HG02763 (cell line): ENCODE measurements around the gene PHPT1.
"Not testable (repeated sequence)": the region's sequence is repeated elsewhere in the genome, so short reads cannot be mapped to it uniquely, and the experiment has no call there.

Experiments
- ATAC-seq: cut with Tn5 transposase; IDR thresholded peaks from one replicate; pipeline ENCODE4 v1.9.1; 2021; ENCODE audit warnings: mild to moderate bottlenecking, moderate library complexity; ENCODE audit not compliant: unreplicated experiment

Gene PHPT1

DNA sequence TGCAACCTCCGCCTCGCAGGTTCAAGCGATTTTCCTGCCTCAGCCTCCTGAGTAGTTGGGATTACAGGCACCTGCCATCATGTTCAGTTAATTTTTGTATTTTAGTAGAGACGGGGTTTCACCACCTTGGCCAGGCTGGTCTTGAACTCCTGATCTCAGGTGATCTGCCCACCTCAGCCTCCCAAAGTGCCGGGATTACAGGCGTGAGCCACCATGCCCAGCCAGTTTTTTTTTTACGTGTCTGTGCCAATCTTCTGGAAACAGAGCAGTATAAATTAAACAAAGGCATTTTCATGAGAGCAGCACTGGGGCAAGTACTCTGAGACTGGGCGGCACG lies 33.7 kb downstream of the PHPT1 start:
- not testable (repeated sequence) for ATAC-seq

DNA sequence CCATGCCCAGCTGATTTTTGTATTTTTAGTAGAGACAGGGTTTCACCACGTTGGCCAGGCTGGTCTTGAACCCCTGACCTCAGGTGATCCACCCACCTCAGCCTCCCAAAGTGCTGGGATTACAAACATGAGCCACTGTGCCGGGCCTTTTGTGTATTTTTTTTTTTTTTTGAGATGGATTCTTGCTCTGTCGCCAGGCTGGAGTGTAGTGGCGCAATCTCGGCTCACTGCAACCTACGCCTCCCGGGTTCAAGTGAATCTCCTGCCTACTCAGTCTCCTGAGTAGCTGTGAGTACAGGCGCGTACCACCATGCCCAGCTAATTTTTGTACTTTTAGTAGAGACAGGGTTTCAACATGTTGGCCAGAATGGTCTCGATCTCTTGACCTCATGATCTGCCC lies 34.5 kb downstream of the PHPT1 start:
- not testable (repeated sequence) for ATAC-seq

DNA sequence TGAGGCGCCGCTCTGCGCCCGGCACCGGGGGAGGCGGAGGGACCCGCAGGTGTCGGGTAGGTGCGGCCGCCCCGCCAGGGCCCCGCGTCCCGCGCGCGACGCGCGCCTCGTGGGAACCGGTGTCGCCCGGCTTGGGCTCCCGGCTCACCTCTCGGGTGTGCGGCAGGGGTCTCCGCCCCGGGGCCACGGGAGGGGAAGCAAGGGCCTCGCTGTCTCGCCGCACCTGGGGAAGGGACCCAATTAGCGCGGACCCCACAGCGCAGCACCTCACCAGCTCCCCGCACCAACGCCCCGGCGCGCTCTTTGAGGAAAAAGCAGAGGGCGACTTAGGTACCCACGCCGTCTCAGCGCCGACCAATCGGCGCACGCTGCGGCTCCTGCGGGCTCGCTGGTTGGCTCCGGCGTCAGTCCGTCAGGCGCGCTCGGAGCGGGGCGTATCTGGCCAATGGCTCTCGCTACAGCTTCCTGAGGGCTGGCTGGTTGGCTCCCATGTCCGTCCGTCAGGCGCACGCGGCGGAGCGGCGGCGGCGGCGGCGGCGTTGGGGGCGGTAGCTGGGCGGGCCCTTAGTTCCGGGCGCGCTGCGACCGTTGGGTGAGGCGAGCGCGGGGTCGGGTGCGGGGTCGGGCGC lies 36.9 kb downstream of the PHPT1 start, which contains the start of gene TRAF2:
Gene TRAF2, plus strand, starts transcription at position 567 of the 629 bp plus-strand sequence. CDS start 12,225 bp downstream, outside the sequence.
- ATAC-seq, result peak; percentile 84

DNA sequence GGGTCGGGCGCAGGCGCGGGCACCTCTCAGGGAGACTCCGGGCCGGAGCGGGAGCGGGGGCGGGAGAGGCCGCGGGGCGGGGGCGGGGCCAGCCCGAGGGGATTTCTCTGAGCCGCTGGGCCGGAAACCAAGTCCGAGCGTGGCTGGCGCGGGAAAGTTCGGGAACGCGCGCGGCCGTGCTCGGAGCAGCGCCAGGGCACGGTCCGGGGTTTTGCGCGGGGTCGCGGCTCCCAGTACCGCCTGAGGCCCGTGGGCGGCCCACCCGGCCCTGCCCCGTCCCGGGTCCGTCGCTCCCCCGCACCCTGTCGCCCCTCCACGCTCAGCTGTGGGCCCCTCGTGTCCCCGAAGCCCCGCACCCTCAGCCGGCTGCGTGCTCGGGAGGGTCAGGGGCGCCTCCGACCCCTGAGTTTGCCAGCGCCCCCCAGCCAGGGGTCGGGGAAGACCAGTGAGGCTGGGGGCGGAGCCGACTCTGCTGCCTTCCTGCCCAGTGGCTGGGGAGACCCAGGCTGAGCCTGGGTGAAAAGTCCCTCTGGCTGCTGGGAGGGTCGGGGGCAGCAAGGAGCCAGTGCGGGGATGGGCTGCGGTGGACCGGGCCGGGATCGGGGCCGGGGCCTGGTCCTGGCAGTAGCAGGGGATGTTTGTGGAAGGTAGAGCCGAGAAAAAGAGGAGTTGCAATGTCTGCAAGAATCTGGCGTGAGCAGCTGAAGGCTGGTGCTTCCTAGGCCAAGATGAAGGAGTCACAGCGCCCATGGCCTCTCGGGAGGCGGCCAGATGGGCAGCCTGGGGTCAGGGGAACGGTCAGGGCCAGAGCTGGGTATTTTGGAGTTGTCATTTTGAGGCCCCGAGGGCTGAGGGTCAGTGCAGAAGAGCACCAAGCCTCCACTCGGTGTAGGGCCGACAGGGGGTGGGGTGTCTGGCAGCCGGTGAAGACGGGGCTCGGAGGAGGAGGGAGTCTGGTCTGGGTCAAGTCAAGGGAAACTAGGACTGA lies 37.7 kb downstream of the PHPT1 start:
- ATAC-seq, result peak; percentile 20

DNA sequence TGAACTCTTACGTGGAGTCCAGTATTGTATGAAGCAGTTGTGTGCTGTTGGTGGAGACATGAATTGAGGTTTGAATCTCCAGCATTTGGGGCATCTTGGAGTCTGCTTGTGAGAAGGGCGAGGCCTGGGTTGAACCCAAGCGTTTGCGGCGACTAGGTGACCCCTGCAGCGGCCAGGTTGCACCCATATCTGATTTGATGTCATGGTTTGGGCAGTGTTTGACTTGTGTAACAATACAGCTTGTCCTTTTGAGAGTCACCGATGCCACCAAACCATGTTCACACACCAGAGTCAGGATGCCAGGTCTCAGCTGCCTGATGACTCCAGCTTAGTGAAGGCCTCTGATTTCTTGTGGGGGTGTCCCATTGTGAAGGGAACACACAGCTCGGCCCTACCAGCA lies 39.2 kb downstream of the PHPT1 start:
- no peak for ATAC-seq

DNA sequence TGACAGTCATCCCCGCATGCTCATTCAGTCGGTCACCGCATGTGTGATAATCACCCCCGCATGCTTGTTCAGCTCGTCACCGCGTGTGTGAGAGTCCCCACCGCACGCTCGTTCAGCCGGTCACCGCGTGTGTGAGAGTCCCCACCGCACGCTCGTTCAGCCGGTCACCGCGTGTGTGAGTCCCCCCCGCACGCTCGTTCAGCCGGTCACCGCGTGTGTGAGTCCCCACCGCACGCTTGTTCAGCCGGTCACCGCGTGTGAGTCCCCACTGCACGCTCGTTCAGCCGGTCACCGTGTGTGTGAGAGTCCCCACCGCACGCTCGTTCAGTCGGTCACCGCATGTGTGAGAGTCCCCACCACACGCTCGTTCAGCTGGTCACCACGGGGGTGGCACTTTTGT lies 40.6 kb downstream of the PHPT1 start:
- ATAC-seq, result no peak

DNA sequence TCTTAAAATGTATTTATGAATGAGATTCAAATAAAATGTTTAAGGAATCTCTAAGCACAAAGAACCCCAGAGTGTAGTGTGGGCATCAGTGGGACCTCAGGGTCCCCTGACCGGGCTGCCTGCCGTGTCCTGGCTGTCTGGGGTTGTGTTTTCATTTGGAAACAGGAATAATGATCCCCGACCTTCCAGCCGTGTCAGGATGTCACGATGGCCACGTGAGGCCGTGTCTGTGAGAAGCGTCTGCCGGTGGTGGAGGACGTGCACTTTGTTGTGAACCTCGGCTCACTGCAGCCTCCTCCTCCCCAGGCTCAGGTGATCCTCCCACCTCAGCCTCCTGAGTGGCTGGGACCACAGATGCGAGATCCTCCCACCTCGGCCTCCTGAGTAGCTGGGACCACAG lies 41.5 kb downstream of the PHPT1 start:
- no peak for ATAC-seq

DNA sequence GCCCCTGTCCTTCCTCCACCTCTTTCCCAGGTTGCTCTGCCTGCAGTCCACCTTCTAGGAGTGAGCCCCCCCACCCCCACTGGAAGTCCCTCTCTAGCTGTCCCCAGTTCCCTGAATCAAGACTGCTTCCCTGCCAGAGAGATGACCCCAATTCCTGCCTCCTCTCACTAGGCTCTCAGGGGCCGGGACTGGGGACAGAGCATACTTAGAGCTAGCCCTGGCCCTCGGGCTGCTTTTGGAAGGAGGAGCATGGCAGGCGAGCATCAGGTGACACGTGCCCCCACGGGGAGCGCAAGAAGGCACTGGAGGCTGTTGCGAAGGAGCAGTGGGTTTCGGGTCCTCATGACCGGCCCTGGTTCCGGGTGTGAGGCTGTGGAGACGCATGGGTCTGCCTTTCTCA lies 46.8 kb downstream of the PHPT1 start:
- ATAC-seq, result no peak

DNA sequence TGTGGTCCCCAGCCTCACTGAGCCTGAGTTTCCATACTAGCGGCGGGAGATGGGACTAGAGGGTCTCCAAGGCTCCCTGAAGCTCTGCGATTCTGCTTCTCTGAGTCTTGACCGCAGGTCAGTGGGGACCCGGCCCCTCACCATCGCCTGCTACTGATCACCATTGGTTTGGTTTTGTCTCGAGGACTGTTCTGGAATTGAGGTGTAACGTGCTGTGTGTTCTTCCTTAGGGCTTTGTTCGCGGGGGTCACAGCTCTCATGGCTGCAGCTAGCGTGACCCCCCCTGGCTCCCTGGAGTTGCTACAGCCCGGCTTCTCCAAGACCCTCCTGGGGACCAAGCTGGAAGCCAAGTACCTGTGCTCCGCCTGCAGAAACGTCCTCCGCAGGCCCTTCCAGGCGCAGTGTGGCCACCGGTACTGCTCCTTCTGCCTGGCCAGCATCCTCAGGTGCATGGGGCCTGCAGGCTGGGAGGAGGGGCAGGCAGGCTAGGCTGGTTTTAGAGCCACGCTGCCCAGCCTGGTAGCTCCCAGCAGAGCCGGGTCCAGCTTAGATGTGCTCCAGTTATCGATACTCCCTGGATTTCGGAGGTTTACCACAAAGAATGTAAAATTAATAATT lies 49.4 kb downstream of the PHPT1 start:
- no peak for ATAC-seq

DNA sequence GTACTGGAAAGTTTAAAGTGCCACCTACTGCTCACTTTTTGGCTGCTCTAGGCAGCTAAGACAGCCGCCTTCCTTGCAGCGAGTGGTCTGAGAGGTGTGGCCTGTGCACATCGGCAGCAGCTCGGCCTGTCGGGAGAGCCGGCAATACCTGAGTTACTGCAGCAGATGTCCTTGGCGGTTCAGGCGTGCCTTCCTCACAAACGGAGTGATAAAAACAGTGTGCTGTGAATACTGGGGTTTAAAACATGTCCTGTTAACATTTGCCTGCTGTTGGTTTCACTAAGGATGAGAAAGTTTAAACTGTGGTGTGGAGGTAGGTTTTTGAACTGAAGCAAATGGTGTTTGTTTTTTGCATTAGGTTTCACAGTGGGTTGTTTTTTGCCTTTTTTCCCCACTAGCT lies 50.0 kb downstream of the PHPT1 start:
- peak; percentile 39 for ATAC-seq

DNA sequence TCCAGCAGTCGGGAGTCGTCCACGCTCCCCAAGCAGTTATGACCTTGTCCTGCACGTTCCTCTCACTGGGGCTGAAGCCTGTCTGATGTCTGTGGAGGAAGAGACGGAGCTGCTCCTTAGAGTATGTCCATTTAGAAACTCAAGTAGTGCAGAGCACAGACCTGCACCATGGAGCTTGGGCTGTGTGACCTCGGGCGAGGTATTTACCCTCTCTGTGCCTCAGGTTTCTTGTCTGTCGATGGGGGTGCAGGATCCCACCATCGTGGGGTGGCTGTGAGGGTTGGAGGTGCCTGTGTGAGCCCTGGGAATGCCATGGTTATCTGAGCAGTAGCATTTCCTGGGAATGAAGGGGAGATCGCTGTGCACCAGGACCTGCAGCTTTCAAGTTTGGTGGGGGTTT lies 51.3 kb downstream of the PHPT1 start:
- no peak for ATAC-seq
